ENCODE data around the gene CDR2.

- TF ChIP-seq CTCF (tag by site-specific recombination; IDR thresholded peaks at IDR 0.05) (no peak), ZBTB44 (tag by site-specific recombination; IDR thresholded peaks at IDR 0.05) (no peak), KLF16 (tag by site-specific recombination; IDR thresholded peaks at IDR 0.05) (no peak)
Measured at GRCh38 chr16:22413819-22414218, 39.4 kb upstream of the CDR2 start.
